ENCODE results near the gene HYOU1. TPM values are rescaled to one million over a fixed set of nuclear protein-coding genes. Genes with fewer than 3 reads are reported as not detected.
"Not testable (repeated sequence)": the region's sequence is repeated elsewhere in the genome, so short reads cannot be mapped to it uniquely, and the experiment has no call there.

Gene HYOU1
- total RNA-seq, 2 experiments from 2014 or later: 76.5 to 81.4 TPM

- no peak overlapping the region for H3K4me3 ChIP-seq (ENCODE audit: low read length)
- H3K36me3 ChIP-seq (ENCODE audit: insufficient read depth, low read length): peaks cover 48% of the 10 kb centered on the region
- ChIA-PET POLR2A (no interaction called here), CTCF (no interaction called here)
- peaks cover 3% of the 10 kb centered on the region for H3K4me1 Mint-ChIP-seq (ENCODE audit: low read depth)
- no peak overlapping the region for H3K27ac Mint-ChIP-seq
- ATAC-seq (ENCODE audit: poor library complexity): no peak
- H3K27ac ChIP-seq (ENCODE audit: low read depth in 1 of 2, low read length in 2 of 2): no peak overlapping the region
- no peaks in the 10 kb centered on the region for H3K4me1 ChIP-seq (ENCODE audit: insufficient read depth, low read length)
- no peaks in the 10 kb centered on the region for H3K27me3 Mint-ChIP-seq
- DNase-seq: no peak
- H3K9me3 Mint-ChIP-seq: no peaks in the 10 kb centered on the region
- no peaks in the 10 kb centered on the region for H3K9me3 ChIP-seq (ENCODE audit: control insufficient read depth in 1 of 2, insufficient read depth in 1 of 2, low read length in 2 of 2)
- no peak overlapping the region for H3K4me3 Mint-ChIP-seq
- TF ChIP-seq CTCF (IDR thresholded peaks at IDR 0.05): no peak
- no peaks in the 10 kb centered on the region for H3K27me3 ChIP-seq (ENCODE audit: control insufficient read depth in 1 of 2, insufficient read depth in 2 of 2, low read length in 2 of 2)
- intact Hi-C loops (cut with DNase I, micrococcal nuclease): no loop called here
- H3K36me3 Mint-ChIP-seq (ENCODE audit: low read depth): peaks cover 48% of the 10 kb centered on the region
Observed at GRCh38 chr11:119044708-119045107, 12.3 kb downstream of the HYOU1 start.

- DNase-seq (no peak), ATAC-seq (ENCODE audit: poor library complexity) (no peak)
- ChIA-PET CTCF (no interaction called here), POLR2A (interaction anchor here (0.6 to 1.1 kb wide), 4 partner anchors 20 to 91 kb away, joined by 3 to 4 read pairs (median 3); partner anchors contain the start of genes RPS25 and TRAPPC4)
- intact Hi-C loops (cut with DNase I, micrococcal nuclease): no loop called here
- Histone ChIP-seq H3K4me3 (ENCODE audit: low read length) (no peak overlapping the region), H3K36me3 (ENCODE audit: insufficient read depth, low read length) (peaks cover 30% of the 10 kb centered on the region), H3K9me3 (ENCODE audit: control insufficient read depth in 1 of 2, insufficient read depth in 1 of 2, low read length in 2 of 2) (no peaks in the 10 kb centered on the region), H3K4me1 (ENCODE audit: insufficient read depth, low read length) (no peaks in the 10 kb centered on the region), H3K27ac (ENCODE audit: low read depth in 1 of 2, low read length in 2 of 2) (no peak overlapping the region), H3K27me3 (ENCODE audit: control insufficient read depth in 1 of 2, insufficient read depth in 2 of 2, low read length in 2 of 2) (no peaks in the 10 kb centered on the region)
- Mint-ChIP-seq H3K9me3 (no peaks in the 10 kb centered on the region), H3K4me3 (no peak overlapping the region), H3K4me1 (ENCODE audit: low read depth) (no peaks in the 10 kb centered on the region), H3K27ac (no peak overlapping the region), H3K27me3 (no peaks in the 10 kb centered on the region), H3K36me3 (ENCODE audit: low read depth) (peaks cover 32% of the 10 kb centered on the region)
- no peak for TF ChIP-seq CTCF (IDR thresholded peaks at IDR 0.05)
Observed at GRCh38 chr11:119042927-119043326, 14.1 kb downstream of the HYOU1 start.

- POLR2A ChIA-PET: interaction anchor here (0.6 to 1.1 kb wide), 4 partner anchors 20 to 92 kb away, joined by 3 to 4 read pairs (median 3); partner anchors contain the start of genes RPS25 and TRAPPC4
- intact Hi-C loops (cut with DNase I, micrococcal nuclease): no loop called here
- no peaks in the 10 kb centered on the region for H3K9me3 ChIP-seq (ENCODE audit: control insufficient read depth in 1 of 2, insufficient read depth in 1 of 2, low read length in 2 of 2)
- H3K27ac Mint-ChIP-seq: no peak overlapping the region
- no peaks in the 10 kb centered on the region for H3K27me3 ChIP-seq (ENCODE audit: control insufficient read depth in 1 of 2, insufficient read depth in 2 of 2, low read length in 2 of 2)
- CTCF ChIA-PET: interaction anchor here (0.7 kb wide), 1 partner anchor 17 kb away, joined by 5 read pairs; no protein-coding TSS in a partner anchor
- TF ChIP-seq CTCF (IDR thresholded peaks at IDR 0.05): no peak
- peaks cover 21% of the 10 kb centered on the region for H3K36me3 ChIP-seq (ENCODE audit: insufficient read depth, low read length)
- no peaks in the 10 kb centered on the region for H3K9me3 Mint-ChIP-seq
- H3K27me3 Mint-ChIP-seq: no peaks in the 10 kb centered on the region
- H3K4me1 Mint-ChIP-seq (ENCODE audit: low read depth): no peaks in the 10 kb centered on the region
- H3K36me3 Mint-ChIP-seq (ENCODE audit: low read depth): peaks cover 24% of the 10 kb centered on the region
- H3K27ac ChIP-seq (ENCODE audit: low read depth in 1 of 2, low read length in 2 of 2): no peak overlapping the region
- H3K4me1 ChIP-seq (ENCODE audit: insufficient read depth, low read length): no peaks in the 10 kb centered on the region
- ATAC-seq (ENCODE audit: poor library complexity) (no peak), DNase-seq (no peak)
- no peak overlapping the region for H3K4me3 ChIP-seq (ENCODE audit: low read length)
- no peak overlapping the region for H3K4me3 Mint-ChIP-seq
Observed at GRCh38 chr11:119041821-119042514, 15.0 kb downstream of the HYOU1 start.

- H3K4me3 ChIP-seq (ENCODE audit: low read length); H3K9me3 ChIP-seq (ENCODE audit: control insufficient read depth in 1 of 2, insufficient read depth in 1 of 2, low read length in 2 of 2); H3K36me3 ChIP-seq (ENCODE audit: insufficient read depth, low read length); CTCF ChIA-PET; H3K27ac Mint-ChIP-seq; H3K27me3 ChIP-seq (ENCODE audit: control insufficient read depth in 1 of 2, insufficient read depth in 2 of 2, low read length in 2 of 2); H3K36me3 Mint-ChIP-seq (ENCODE audit: low read depth); H3K27ac ChIP-seq (ENCODE audit: low read depth in 1 of 2, low read length in 2 of 2); POLR2A ChIA-PET; H3K4me1 Mint-ChIP-seq (ENCODE audit: low read depth); DNase-seq; H3K4me1 ChIP-seq (ENCODE audit: insufficient read depth, low read length); ATAC-seq (ENCODE audit: poor library complexity); intact Hi-C loops (cut with DNase I, micrococcal nuclease); H3K4me3 Mint-ChIP-seq; H3K27me3 Mint-ChIP-seq; H3K9me3 Mint-ChIP-seq: not testable (repeated sequence)
Observed at GRCh38 chr11:119039471-119039870, 17.5 kb downstream of the HYOU1 start.
